IPS-18a (cell line): ENCODE results near the gene ATXN7.

Experiments used
- H3K27ac ChIP-seq: one replicate; pipeline ENCODE4 v1.5.1; 2013; ENCODE audit warnings: low read length
- H3K27me3 ChIP-seq: one replicate; pipeline ENCODE4 v1.6.1; 2013; ENCODE audit warnings: mild to moderate bottlenecking, low read length; ENCODE audit not compliant: control insufficient read depth, insufficient read depth
- H3K36me3 ChIP-seq: one replicate; pipeline ENCODE4 v1.6.1; 2013; ENCODE audit warnings: low read depth, low read length; ENCODE audit not compliant: control insufficient read depth
- H3K4me1 ChIP-seq: one replicate; pipeline ENCODE4 v1.6.1; 2013; ENCODE audit warnings: low read depth, low read length; ENCODE audit not compliant: control insufficient read depth
- H3K4me3 ChIP-seq: one replicate; pipeline ENCODE4 v1.5.1; 2013; ENCODE audit warnings: low read length
- H3K9ac ChIP-seq: one replicate; pipeline ENCODE4 v1.6.1; 2013; ENCODE audit warnings: mild to moderate bottlenecking, low read length, moderate library complexity
- H3K9me3 ChIP-seq: one replicate; pipeline ENCODE4 v1.6.1; 2013; ENCODE audit warnings: low read depth, low read length; ENCODE audit not compliant: control insufficient read depth

Gene ATXN7

GRCh38 chr3:63927422-63928280 is 64.0 kb downstream of the ATXN7 start:
- H3K4me3 ChIP-seq = no peak overlapping the region
- H3K27ac ChIP-seq = no peak overlapping the region
- H3K27me3 ChIP-seq = no peaks in the 10 kb centered on the region
- peaks cover 7% of the 10 kb centered on the region for H3K9me3 ChIP-seq
- H3K4me1 ChIP-seq = no peaks in the 10 kb centered on the region
- H3K36me3 ChIP-seq = peaks cover 8% of the 10 kb centered on the region
- no peak overlapping the region for H3K9ac ChIP-seq

- no peaks in the 10 kb centered on the region for H3K36me3 ChIP-seq
- H3K9ac ChIP-seq = no peak overlapping the region
- no peaks in the 10 kb centered on the region for H3K9me3 ChIP-seq
- H3K4me3 ChIP-seq = no peak overlapping the region
- no peaks in the 10 kb centered on the region for H3K27me3 ChIP-seq
- peaks cover 9% of the 10 kb centered on the region for H3K4me1 ChIP-seq
- no peak overlapping the region for H3K27ac ChIP-seq
Observed at GRCh38 chr3:63931290-63931689, 67.6 kb downstream of the ATXN7 start.

- Histone ChIP-seq H3K4me1 (peaks cover 9% of the 10 kb centered on the region), H3K9me3 (no peaks in the 10 kb centered on the region), H3K27me3 (no peaks in the 10 kb centered on the region), H3K9ac (no peak overlapping the region), H3K4me3 (no peak overlapping the region), H3K27ac (no peak overlapping the region), H3K36me3 (no peaks in the 10 kb centered on the region)
Observed at GRCh38 chr3:63932509-63933212, 69.0 kb downstream of the ATXN7 start.

- no peak overlapping the region for H3K27ac ChIP-seq
- H3K9me3 ChIP-seq = no peaks in the 10 kb centered on the region
- no peaks in the 10 kb centered on the region for H3K27me3 ChIP-seq
- H3K4me3 ChIP-seq = no peak overlapping the region
- H3K36me3 ChIP-seq = no peaks in the 10 kb centered on the region
- no peak overlapping the region for H3K9ac ChIP-seq
- H3K4me1 ChIP-seq = peaks cover 9% of the 10 kb centered on the region
Observed at GRCh38 chr3:63933459-63933858, 69.8 kb downstream of the ATXN7 start.

- H3K27me3 ChIP-seq = no peaks in the 10 kb centered on the region
- no peak overlapping the region for H3K27ac ChIP-seq
- peaks cover 9% of the 10 kb centered on the region for H3K4me1 ChIP-seq
- no peaks in the 10 kb centered on the region for H3K36me3 ChIP-seq
- H3K9ac ChIP-seq = no peak overlapping the region
- no peak overlapping the region for H3K4me3 ChIP-seq
- H3K9me3 ChIP-seq = no peaks in the 10 kb centered on the region
Observed at GRCh38 chr3:63934041-63934866, 70.6 kb downstream of the ATXN7 start.

GRCh38 chr3:63936925-63937324 is 73.3 kb downstream of the ATXN7 start:
- no peak overlapping the region for H3K27ac ChIP-seq
- H3K36me3 ChIP-seq = no peaks in the 10 kb centered on the region
- H3K4me3 ChIP-seq = no peak overlapping the region
- H3K9ac ChIP-seq = no peak overlapping the region
- peaks cover 9% of the 10 kb centered on the region for H3K4me1 ChIP-seq
- no peaks in the 10 kb centered on the region for H3K9me3 ChIP-seq
- H3K27me3 ChIP-seq = no peaks in the 10 kb centered on the region

GRCh38 chr3:63937661-63938651 is 74.3 kb downstream of the ATXN7 start:
- H3K27me3 ChIP-seq = no peaks in the 10 kb centered on the region
- H3K27ac ChIP-seq = no peak overlapping the region
- H3K36me3 ChIP-seq = no peaks in the 10 kb centered on the region
- H3K9me3 ChIP-seq = no peaks in the 10 kb centered on the region
- peaks cover 9% of the 10 kb centered on the region for H3K4me1 ChIP-seq
- no peak overlapping the region for H3K4me3 ChIP-seq
- no peak overlapping the region for H3K9ac ChIP-seq

GRCh38 chr3:63940389-63940757 is 76.7 kb downstream of the ATXN7 start:
- no peaks in the 10 kb centered on the region for H3K36me3 ChIP-seq

GRCh38 chr3:63942528-63942927 is 78.9 kb downstream of the ATXN7 start:
- Histone ChIP-seq H3K4me1 (no peaks in the 10 kb centered on the region), H3K9ac (no peak overlapping the region), H3K36me3 (no peaks in the 10 kb centered on the region), H3K27me3 (no peaks in the 10 kb centered on the region), H3K4me3 (no peak overlapping the region), H3K27ac (no peak overlapping the region), H3K9me3 (no peaks in the 10 kb centered on the region)

More at GRCh38 chr3:63940389-63940757, 76.7 kb downstream of the ATXN7 start:
- H3K9me3 ChIP-seq = no peaks in the 10 kb centered on the region
- H3K4me1 ChIP-seq = no peaks in the 10 kb centered on the region
- H3K4me3 ChIP-seq = no peak overlapping the region
- H3K9ac ChIP-seq = no peak overlapping the region
- H3K27ac ChIP-seq = no peak overlapping the region
- H3K27me3 ChIP-seq = no peaks in the 10 kb centered on the region

GRCh38 chr3:63943678-63944077 is 80.0 kb downstream of the ATXN7 start:
- Histone ChIP-seq H3K27ac (no peak overlapping the region), H3K4me3 (no peak overlapping the region), H3K9ac (no peak overlapping the region), H3K36me3 (no peaks in the 10 kb centered on the region), H3K9me3 (no peaks in the 10 kb centered on the region), H3K27me3 (no peaks in the 10 kb centered on the region), H3K4me1 (no peaks in the 10 kb centered on the region)
